HG03039 (cell line): ENCODE data around the gene PLA2G12B.

Experiments used
- ATAC-seq: cut with Tn5 transposase; IDR thresholded peaks from one replicate; pipeline ENCODE4 v1.9.1; 2021; ENCODE audit warnings: mild to moderate bottlenecking, moderate library complexity; ENCODE audit not compliant: unreplicated experiment

Gene PLA2G12B

DNA sequence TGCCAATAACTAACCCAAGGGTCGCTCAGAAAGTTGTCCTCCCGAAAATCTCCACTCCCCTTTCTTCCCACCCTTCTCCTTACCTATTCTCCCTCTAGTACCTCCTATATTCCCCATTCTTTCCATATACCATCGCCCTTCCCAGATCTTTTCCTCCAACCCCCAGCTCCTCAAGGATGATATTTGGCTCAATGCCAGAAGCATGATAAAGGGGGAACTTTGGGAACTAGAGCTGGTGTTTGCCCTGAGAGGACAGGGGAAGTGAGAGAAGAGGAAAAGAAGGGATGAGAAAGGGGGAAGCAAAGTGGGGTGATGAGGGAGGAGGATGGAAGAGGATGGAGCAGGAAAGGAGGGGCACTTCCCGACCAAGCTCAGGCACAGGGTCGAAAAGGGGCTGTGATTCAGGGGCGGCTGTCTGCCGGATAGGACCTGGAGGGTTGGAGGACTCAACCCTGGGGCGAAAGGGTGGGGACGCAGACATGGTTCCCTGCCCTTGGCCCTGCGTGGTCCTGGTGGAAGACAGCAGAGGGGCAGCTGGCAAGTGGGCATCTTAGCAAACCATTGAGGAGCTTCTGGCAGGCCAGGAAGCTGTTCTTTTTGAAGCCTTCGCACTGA, 59.3 kb downstream of the PLA2G12B start:
- ATAC-seq = no peak

DNA sequence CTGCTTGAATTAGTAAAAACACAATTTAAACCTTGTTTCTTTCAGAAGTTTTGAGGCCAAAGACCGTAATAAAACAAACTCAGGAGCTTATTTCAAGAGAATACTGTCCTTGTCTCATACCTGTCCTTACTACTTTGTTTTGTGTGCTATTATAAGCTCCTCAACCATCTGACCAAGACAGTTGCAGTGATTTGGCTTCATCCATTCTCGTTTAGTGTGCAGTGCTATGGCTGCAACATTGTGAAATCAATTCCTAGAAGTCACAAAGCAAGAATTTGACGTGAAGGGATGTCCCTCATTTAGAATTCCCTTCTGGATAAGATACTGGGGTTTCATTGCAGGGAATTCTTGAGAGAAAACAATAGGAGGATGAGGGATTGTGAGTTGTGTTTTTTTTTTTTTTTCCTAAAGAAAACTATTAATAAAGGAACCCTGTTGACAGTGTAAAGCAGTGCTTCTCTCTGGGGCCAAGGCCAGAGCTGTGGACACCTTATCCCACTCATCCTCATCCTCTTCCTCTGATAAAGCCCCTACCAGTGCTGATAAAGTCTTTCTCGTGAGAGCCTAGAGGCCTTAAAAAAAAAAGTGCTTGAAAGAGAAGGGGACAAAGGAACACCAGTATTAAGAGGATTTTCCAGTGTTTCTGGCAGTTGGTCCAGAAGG, 61.3 kb downstream of the PLA2G12B start, which contains the start of gene OIT3:
Gene OIT3 (plus strand): TSS at position 604 of the 663 bp plus-strand sequence. CDS start 60 bp downstream, outside the sequence.
- ATAC-seq = no peak

DNA sequence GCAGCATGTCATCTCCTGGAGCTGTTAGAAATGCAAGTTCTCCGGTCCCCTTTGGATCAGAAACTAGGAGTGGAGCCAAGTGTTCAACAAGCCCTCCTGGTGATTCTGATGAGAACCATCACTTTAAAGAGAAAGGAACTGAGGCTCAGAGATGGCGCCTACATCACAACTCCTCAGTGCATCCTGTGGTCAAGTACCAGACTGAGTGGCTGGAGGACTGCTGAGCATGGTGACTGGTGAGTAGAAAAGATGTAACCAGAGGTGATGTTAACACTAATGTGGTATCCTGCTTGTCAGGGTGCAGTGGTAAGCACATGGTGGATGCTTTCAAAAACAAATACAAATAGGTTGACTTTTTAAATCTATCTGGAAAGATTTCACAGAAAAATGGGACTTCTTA, 64.5 kb downstream of the PLA2G12B start:
- ATAC-seq = no peak

DNA sequence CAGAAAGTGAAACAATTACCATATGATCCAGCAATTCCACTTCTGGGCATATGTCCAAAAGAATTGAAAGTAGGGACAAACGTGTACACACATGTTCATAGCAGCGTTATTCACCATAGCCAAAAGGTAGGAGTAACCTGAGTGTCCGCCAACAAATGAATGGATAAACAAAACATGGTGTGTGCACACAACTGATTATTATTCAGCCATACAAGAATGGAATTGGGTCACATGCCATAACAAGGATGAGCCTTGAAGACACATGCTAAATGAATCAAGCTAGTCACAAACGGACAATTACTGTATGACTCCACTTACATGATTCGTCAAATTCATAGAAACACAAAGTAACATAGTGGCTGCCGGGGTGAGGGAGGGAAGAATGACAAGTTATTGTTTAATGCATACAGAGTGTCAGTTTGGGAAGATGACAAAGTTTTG, 65.2 kb downstream of the PLA2G12B start:
- no peak for ATAC-seq

DNA sequence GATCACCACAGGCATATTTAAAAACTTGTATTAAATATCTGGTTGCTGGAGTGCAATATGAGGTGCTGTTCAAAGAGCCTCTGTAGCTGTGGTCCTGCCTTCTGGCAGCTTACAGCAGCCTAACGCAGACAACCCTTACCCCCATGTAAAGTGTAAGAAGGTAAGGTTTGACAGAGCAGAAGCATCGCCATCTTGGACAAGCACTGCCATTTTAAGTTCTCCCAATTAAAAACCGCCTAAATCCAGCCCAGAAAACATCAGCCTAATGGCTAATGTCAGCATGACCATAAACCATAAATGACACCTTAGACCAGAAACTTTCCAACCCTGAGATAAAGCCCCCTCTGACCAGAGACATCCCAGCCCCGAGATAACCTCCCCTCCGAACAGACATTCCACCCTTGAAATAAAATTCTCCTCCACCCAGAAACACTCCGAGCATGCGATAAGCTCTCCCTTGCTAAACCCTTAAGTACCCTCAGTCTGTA, 66.4 kb downstream of the PLA2G12B start:
- ATAC-seq = no peak

DNA sequence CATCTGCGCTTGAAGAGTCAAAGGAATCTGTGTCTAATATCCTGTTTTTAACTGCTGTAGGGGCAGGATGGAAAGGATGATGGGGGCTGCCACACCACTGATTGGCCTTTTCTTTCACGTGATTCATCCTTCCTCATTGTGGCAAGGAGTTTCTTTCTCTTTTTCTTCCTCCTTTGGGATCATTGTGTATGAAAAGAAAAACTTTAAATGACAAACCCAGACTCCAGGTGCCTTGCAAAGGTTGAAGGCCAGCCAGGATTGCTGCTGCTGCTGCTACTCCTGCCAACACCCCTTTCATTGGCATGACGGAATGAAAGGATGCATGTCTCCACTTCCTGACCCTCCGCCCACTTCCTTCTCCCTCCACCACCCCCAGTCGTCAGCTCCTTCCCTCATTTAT, 67.6 kb downstream of the PLA2G12B start:
- no peak for ATAC-seq

DNA sequence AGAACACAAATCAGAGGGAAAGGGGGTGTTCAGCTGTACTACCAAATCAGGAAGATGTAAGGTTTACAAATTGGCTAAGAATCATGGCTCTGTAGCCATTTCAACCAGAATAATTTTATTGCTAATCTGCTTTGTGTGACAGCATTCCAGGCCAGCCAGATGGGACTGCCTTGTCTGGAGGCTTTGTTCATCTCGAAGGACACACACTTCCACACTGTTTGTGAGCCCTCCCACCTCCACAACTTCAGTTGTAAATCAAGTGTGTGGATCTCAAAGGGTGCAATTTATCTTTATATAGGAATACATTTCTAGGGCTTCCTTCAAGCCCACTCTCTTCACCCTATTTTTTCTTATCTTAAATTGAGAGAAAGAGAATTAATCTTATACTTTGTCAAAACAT, 68.0 kb downstream of the PLA2G12B start:
- no peak for ATAC-seq

DNA sequence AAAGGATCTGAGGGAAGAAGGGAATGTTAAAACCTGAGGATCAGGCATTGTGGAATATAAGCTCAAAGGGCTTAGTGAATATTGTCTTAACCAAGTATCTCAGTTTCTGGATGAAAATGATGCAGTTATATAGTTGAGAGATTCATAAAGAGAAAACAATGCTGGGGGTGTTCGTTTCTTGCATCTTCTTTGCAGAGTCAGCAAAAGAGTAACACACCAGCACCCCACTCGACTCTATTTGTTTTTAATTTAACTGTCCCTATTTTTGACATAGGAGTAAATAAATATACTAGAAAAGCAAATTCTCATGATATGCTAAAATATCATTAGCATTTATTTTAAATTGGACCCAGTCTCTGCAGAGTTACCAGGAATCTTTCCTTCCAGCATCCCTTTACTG, 68.7 kb downstream of the PLA2G12B start:
- no peak for ATAC-seq
